ENCODE data around the gene MBTPS1. TPM values are rescaled to one million over a fixed set of nuclear protein-coding genes. Genes with fewer than 3 reads are reported as not detected.

Gene MBTPS1
- total RNA-seq, 1 donor from 2014 or later: 63.4 TPM

GRCh38 chr16:84054271-84054670 lies 62.5 kb downstream of the MBTPS1 start:
- DNase-seq (ENCODE audit: low read depth) (no peak), FAIRE-seq (no peak)
- Histone ChIP-seq H3K36me3 (ENCODE audit: control insufficient read depth, insufficient read depth, low read length) (peaks cover 33% of the 10 kb centered on the region), H3K4me3 (ENCODE audit: low read depth, low read length) (no peak overlapping the region), H3K27me3 (ENCODE audit: control insufficient read depth, insufficient read depth, low read length) (no peaks in the 10 kb centered on the region)
- no peak for TF ChIP-seq CTCF (IDR thresholded peaks at IDR 0.05; ENCODE audit: insufficient read depth, low read length, severe bottlenecking)

GRCh38 chr16:84053237-84053636 lies 63.5 kb downstream of the MBTPS1 start:
- FAIRE-seq (no peak), DNase-seq (ENCODE audit: low read depth) (no peak)
- no peak overlapping the region for H3K4me3 ChIP-seq (ENCODE audit: low read depth, low read length)
- H3K27me3 ChIP-seq (ENCODE audit: control insufficient read depth, insufficient read depth, low read length): no peaks in the 10 kb centered on the region
- H3K36me3 ChIP-seq (ENCODE audit: control insufficient read depth, insufficient read depth, low read length): peaks cover 29% of the 10 kb centered on the region
- TF ChIP-seq CTCF (IDR thresholded peaks at IDR 0.05; ENCODE audit: insufficient read depth, low read length, severe bottlenecking): no peak

GRCh38 chr16:84052071-84052622 lies 64.6 kb downstream of the MBTPS1 start:
- Histone ChIP-seq H3K36me3 (ENCODE audit: control insufficient read depth, insufficient read depth, low read length) (peaks cover 24% of the 10 kb centered on the region), H3K4me3 (ENCODE audit: low read depth, low read length) (no peak overlapping the region), H3K27me3 (ENCODE audit: control insufficient read depth, insufficient read depth, low read length) (no peaks in the 10 kb centered on the region)
- DNase-seq (ENCODE audit: low read depth) (no peak), FAIRE-seq (no peak)
- no peak for TF ChIP-seq CTCF (IDR thresholded peaks at IDR 0.05; ENCODE audit: insufficient read depth, low read length, severe bottlenecking)

GRCh38 chr16:84050316-84050715 lies 66.4 kb downstream of the MBTPS1 start:
- Histone ChIP-seq H3K27me3 (ENCODE audit: control insufficient read depth, insufficient read depth, low read length) (no peaks in the 10 kb centered on the region), H3K4me3 (ENCODE audit: low read depth, low read length) (no peak overlapping the region), H3K36me3 (ENCODE audit: control insufficient read depth, insufficient read depth, low read length) (peaks cover 18% of the 10 kb centered on the region)
- FAIRE-seq (no peak), DNase-seq (ENCODE audit: low read depth) (no peak)
- TF ChIP-seq CTCF (IDR thresholded peaks at IDR 0.05; ENCODE audit: insufficient read depth, low read length, severe bottlenecking): no peak

- DNase-seq (ENCODE audit: low read depth): no peak
- Histone ChIP-seq H3K4me3 (ENCODE audit: low read depth, low read length) (no peak overlapping the region), H3K27me3 (ENCODE audit: control insufficient read depth, insufficient read depth, low read length) (peaks cover 3% of the 10 kb centered on the region), H3K36me3 (ENCODE audit: control insufficient read depth, insufficient read depth, low read length) (peaks cover 12% of the 10 kb centered on the region)
- peak; percentile 7 for FAIRE-seq
- no peak for TF ChIP-seq CTCF (IDR thresholded peaks at IDR 0.05; ENCODE audit: insufficient read depth, low read length, severe bottlenecking)
These were observed 67.2 kb downstream of the MBTPS1 start for GRCh38 chr16:84049403-84050060.

- TF ChIP-seq CTCF (IDR thresholded peaks at IDR 0.05; ENCODE audit: insufficient read depth, low read length, severe bottlenecking): no peak
- Histone ChIP-seq H3K36me3 (ENCODE audit: control insufficient read depth, insufficient read depth, low read length) (peaks cover 8% of the 10 kb centered on the region), H3K4me3 (ENCODE audit: low read depth, low read length) (no peak overlapping the region), H3K27me3 (ENCODE audit: control insufficient read depth, insufficient read depth, low read length) (peaks cover 7% of the 10 kb centered on the region)
- no peak for DNase-seq (ENCODE audit: low read depth)
- no peak for FAIRE-seq
These were observed 67.9 kb downstream of the MBTPS1 start for GRCh38 chr16:84048871-84049270.

Measured in bronchial epithelial cell (primary cell).